ENCODE measurements around the gene OGDH.
"Not testable (repeated sequence)": the region's sequence is repeated elsewhere in the genome, so short reads cannot be mapped to it uniquely, and the experiment has no call there.

OGDH gene

DNA sequence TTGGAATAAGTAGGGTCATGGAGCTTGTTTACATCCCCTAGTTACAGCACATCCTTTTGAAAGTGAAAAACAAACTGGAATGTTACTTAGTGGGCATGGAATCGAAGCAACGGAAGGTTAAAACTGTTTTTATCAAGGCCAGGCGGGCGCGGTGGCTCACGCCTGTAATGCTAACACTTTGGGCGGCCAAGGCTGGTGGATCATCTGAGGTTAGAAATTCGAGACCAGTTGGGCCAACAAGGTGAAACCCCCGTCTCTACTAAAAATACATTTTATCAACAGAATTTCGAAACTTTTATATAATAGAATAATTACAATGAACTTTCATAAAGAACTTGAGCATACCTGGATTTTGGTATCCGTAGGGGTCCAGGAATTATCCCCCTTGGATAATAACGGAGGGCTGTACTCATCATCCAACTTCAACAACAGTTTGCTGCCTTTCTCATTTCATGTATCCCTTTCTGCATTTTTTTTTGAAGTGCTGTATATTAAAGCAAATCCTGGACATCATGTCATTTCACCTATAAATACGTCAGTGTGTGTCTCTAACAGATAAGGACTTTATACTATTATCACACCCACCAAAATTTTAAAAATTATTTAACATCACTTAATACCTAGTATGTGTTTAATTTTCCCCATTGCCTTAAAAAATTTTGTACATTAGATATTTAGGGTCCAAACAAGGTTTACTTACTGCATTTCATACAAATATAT is 23.1 kb upstream of the OGDH start:
- H3K27me3 ChIP-seq, result no peaks in the 10 kb centered on the region
- H3K4me3 ChIP-seq (ENCODE audit: low read depth in 1 of 2, low read length in 1 of 2), result peak overlapping the region; percentile 77 to 95
- peak overlapping the region; percentile 97 for H3K27ac ChIP-seq
- no peaks in the 10 kb centered on the region for H3K9me3 ChIP-seq
- TF ChIP-seq, protein P1, sequence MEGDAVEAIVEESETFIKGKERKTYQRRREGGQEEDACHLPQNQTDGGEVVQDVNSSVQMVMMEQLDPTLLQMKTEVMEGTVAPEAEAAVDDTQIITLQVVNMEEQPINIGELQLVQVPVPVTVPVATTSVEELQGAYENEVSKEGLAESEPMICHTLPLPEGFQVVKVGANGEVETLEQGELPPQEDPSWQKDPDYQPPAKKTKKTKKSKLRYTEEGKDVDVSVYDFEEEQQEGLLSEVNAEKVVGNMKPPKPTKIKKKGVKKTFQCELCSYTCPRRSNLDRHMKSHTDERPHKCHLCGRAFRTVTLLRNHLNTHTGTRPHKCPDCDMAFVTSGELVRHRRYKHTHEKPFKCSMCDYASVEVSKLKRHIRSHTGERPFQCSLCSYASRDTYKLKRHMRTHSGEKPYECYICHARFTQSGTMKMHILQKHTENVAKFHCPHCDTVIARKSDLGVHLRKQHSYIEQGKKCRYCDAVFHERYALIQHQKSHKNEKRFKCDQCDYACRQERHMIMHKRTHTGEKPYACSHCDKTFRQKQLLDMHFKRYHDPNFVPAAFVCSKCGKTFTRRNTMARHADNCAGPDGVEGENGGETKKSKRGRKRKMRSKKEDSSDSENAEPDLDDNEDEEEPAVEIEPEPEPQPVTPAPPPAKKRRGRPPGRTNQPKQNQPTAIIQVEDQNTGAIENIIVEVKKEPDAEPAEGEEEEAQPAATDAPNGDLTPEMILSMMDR (IDR thresholded peaks at IDR 0.05), result no peak
- H3K4me1 ChIP-seq (ENCODE audit: control insufficient read depth in 1 of 2, insufficient read depth in 1 of 2, low read depth in 1 of 2, low read length in 1 of 2), result peaks cover 29 to 32% of the 10 kb centered on the region in 2 experiments
- H3K36me3 ChIP-seq, result peaks cover 26% of the 10 kb centered on the region

DNA sequence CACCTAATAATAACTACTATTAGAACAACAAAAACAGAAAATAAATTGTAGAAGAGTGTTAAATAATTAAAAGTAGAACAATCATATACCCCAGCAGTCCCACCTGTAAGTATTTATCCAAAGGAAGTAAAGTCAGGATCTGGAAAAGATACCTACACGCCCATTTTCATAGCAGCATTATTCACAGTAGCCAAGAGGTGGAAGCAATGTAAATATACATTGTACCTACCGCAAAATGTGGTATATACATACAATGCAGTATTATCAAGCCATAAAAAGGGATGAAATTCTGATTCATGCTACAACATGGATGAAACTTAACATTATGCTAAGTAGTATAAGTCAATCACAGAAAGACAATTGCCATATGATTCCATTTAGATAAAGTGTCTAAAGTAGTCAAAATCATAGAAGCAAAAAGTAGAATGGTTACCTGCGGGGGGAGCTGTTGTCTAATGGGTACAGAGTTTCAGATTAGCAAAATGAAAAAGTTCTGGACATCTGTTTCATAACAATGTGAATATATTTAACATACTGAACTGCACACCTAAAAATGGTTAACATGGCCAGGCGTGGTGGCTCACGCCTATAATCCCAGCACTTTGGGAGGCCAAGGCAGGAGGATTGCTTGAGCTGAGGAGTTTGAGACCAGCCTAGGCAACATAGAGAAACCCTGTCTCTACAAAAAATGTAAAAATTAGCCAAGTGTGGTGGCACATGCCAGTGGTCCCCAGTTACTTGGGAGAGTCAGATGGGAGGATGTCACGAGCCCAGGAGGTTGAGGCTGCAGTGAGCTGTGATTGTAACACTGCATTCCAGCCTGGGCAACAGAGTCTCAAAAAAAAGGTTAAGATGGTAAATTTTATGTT is 18.4 kb upstream of the OGDH start:
- H3K27ac ChIP-seq, result peak overlapping the region; percentile 23
- H3K27me3 ChIP-seq, result no peaks in the 10 kb centered on the region
- no peaks in the 10 kb centered on the region for H3K36me3 ChIP-seq
- no peaks in the 10 kb centered on the region for H3K9me3 ChIP-seq
- H3K4me3 ChIP-seq (ENCODE audit: low read depth in 1 of 2, low read length in 1 of 2), result no peak overlapping the region
- TF ChIP-seq, protein P1 (IDR thresholded peaks at IDR 0.05), result peak; percentile 48
- H3K4me1 ChIP-seq (ENCODE audit: control insufficient read depth in 1 of 2, insufficient read depth in 1 of 2, low read depth in 1 of 2, low read length in 1 of 2), result peaks cover 9 to 23% of the 10 kb centered on the region in 2 experiments

DNA sequence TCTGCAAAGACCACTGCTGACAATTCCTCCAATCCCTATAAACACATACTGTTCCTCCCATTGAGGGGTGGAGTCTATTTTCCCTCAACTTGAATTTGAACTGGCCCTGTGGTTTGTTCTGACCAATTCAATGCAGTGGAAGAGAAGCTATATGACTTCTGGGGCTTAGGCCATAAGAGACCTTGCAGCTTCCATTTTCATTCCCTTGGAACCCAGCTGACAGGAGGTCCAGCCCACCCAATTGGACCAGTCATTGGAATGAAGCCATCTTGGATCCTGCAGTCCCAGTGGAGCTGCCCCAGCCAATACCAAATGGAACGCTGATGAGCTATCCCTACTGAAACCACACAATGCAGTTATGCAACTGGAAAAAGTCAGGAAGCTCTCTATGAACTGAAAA is 15.5 kb upstream of the OGDH start:
- TF ChIP-seq, protein P1 (IDR thresholded peaks at IDR 0.05), result no peak
- Histone ChIP-seq H3K4me3 (ENCODE audit: low read depth in 1 of 2, low read length in 1 of 2) (peak overlapping the region in 1 of 2 experiments; percentile 15), H3K27me3 (no peaks in the 10 kb centered on the region), H3K36me3 (no peaks in the 10 kb centered on the region), H3K9me3 (no peaks in the 10 kb centered on the region), H3K4me1 (ENCODE audit: control insufficient read depth in 1 of 2, insufficient read depth in 1 of 2, low read depth in 1 of 2, low read length in 1 of 2) (peaks cover 6 to 18% of the 10 kb centered on the region in 2 experiments), H3K27ac (no peak overlapping the region)

DNA sequence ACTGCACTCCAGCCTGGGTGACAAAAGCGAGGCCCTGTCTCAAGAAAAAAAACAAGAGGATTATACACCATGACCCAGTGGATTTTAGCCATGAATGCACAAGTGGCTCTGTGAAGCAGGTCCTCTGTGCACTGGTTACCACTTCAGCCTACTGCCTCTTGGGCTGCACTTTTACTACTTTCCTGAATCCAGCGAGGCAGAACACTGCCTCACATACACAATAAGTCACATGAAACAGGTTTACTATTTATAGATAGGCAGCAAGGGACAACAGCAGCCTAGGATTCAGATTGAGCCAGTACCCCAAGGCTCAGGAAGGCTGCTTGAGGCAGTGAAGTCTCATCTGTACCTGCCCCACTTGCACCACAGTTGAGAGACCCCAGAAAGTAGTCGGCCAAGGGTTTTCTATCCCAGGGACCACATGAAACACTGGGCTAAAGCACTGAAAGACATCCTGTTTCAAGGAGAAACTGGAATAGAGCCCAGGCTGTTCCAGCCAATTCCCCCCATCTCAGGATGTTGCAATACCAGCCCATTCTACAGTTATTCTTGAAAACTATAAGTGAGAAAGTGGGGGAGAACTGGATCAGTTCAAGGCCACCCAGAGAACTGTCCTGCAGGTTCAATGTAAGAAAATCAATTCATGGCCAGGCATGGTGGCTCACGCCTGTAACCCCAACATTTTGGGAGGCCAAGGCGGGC is 10.3 kb upstream of the OGDH start:
- TF ChIP-seq, protein P1 (IDR thresholded peaks at IDR 0.05), result no peak
- Histone ChIP-seq H3K27me3 (no peaks in the 10 kb centered on the region), H3K9me3 (no peaks in the 10 kb centered on the region)

DNA sequence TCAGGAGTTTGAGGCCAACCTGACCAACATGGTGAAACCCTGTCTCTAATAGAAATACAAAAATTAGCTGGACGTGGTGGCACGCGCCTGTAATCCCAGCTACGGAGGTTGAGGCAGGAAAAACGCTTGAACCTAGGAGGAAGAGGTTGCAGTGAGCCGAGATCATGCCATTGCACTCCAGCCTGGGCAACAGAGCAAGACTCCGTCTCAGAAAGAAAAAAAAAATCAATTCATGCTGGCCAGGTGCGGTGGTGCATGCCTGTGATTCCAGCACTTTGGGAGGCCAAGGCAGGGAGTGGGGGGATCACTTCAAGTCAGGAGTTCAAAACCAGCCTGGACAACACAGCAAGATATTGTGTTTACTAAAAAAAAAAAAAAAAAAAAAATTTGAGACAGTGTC is 9.2 kb upstream of the OGDH start:
- H3K36me3 ChIP-seq; H3K27me3 ChIP-seq; H3K9me3 ChIP-seq; H3K4me3 ChIP-seq (ENCODE audit: low read depth in 1 of 2, low read length in 1 of 2); H3K27ac ChIP-seq: not testable (repeated sequence)
- H3K4me1 ChIP-seq (ENCODE audit: control insufficient read depth in 1 of 2, insufficient read depth in 1 of 2, low read depth in 1 of 2, low read length in 1 of 2), result peaks cover 23% of the 10 kb centered on the region in 2 experiments

More for the DNA sequence above, 10.3 kb upstream of the OGDH start:
- no peaks in the 10 kb centered on the region for H3K36me3 ChIP-seq
- H3K4me1 ChIP-seq (ENCODE audit: control insufficient read depth in 1 of 2, insufficient read depth in 1 of 2, low read depth in 1 of 2, low read length in 1 of 2), result peaks cover 23 to 33% of the 10 kb centered on the region in 2 experiments
- H3K27ac ChIP-seq, result no peak overlapping the region
- H3K4me3 ChIP-seq (ENCODE audit: low read depth in 1 of 2, low read length in 1 of 2), result no peak overlapping the region
